NCI-H2081 (cell line): ENCODE data around the gene S1PR1.
A peak's percentile ranks its signal among the peaks of the same experiment; 100 is the strongest.
"Not testable (repeated sequence)": the region's sequence is repeated elsewhere in the genome, so short reads cannot be mapped to it uniquely, and the experiment has no call there.

Source experiments
- DNase-seq, 2 experiments: peaks; one replicate each; lab custom pipeline; 2025; lab: John Stamatoyannopoulos, UW

Gene S1PR1

GRCh38 chr1:101236516-101237228 is at the start of gene S1PR1:
Gene S1PR1 (plus strand): TSS chr1:101237019. CDS start chr1:101238985, 1,966 bp downstream.
- no peak for DNase-seq

- no peak for DNase-seq
These were observed 49.5 kb upstream of the S1PR1 start for GRCh38 chr1:101187297-101187696.

- no peak for DNase-seq
These were observed 48.5 kb upstream of the S1PR1 start for GRCh38 chr1:101188331-101188730.

- DNase-seq: not testable (repeated sequence)
These were observed 47.9 kb upstream of the S1PR1 start for GRCh38 chr1:101188968-101189367.

- DNase-seq: no peak
These were observed 46.4 kb upstream of the S1PR1 start for GRCh38 chr1:101190441-101190840.

- DNase-seq: no peak
These were observed 45.8 kb upstream of the S1PR1 start for GRCh38 chr1:101191049-101191448.

- no peak for DNase-seq
These were observed 43.1 kb upstream of the S1PR1 start for GRCh38 chr1:101193733-101194169.

- DNase-seq: no peak
These were observed 42.1 kb upstream of the S1PR1 start for GRCh38 chr1:101194746-101195145.

GRCh38 chr1:101196668-101197067 is 40.2 kb upstream of the S1PR1 start:
- DNase-seq: no peak

- no peak for DNase-seq
These were observed 37.8 kb upstream of the S1PR1 start for GRCh38 chr1:101198842-101199636.

- DNase-seq: no peak
These were observed 37.2 kb upstream of the S1PR1 start for GRCh38 chr1:101199637-101199982.

GRCh38 chr1:101200513-101200912 is 36.3 kb upstream of the S1PR1 start:
- no peak for DNase-seq

- DNase-seq: peak in 1 of 2 experiments; percentile 1
These were observed 32.8 kb upstream of the S1PR1 start for GRCh38 chr1:101203820-101204540.

GRCh38 chr1:101205457-101205856 is 31.4 kb upstream of the S1PR1 start:
- no peak for DNase-seq

GRCh38 chr1:101206139-101206538 is 30.7 kb upstream of the S1PR1 start:
- not testable (repeated sequence) for DNase-seq

- DNase-seq: not testable (repeated sequence)
These were observed 29.5 kb upstream of the S1PR1 start for GRCh38 chr1:101207271-101207670.

GRCh38 chr1:101207891-101208290 is 28.9 kb upstream of the S1PR1 start:
- DNase-seq: no peak

GRCh38 chr1:101215363-101216011 is 21.3 kb upstream of the S1PR1 start:
- DNase-seq: no peak

- peak in 1 of 2 experiments; percentile 26 for DNase-seq
These were observed 20.2 kb upstream of the S1PR1 start for GRCh38 chr1:101216623-101217022.

- DNase-seq: peak in 1 of 2 experiments; percentile 15
These were observed 19.7 kb upstream of the S1PR1 start for GRCh38 chr1:101217148-101217547.

GRCh38 chr1:101218968-101219367 is 17.9 kb upstream of the S1PR1 start:
- DNase-seq: not testable (repeated sequence)
